Measurements from ENCODE around the gene ISG15.

- TF ChIP-seq CTCF (conservative IDR thresholded peaks at IDR 0.05; ENCODE audit: low read length) = no peak
- no peak for TF ChIP-seq EZH2phosphoT487 (IDR thresholded peaks at IDR 0.05; ENCODE audit: borderline replicate concordance)
These were observed 43.9 kb upstream of the ISG15 start for GRCh38 chr1:969260-969855.

Data from Loucy (cell line).